HFFc6 (cell line): ENCODE results near the gene HIVEP1. TPM values are rescaled to one million over a fixed set of nuclear protein-coding genes. Genes with fewer than 3 reads are reported as not detected.

Experiments used
- DNase-seq: peaks from one replicate; pipeline ENCODE4 v3.0.0-alpha.2; 2018
- H3K27ac Mint-ChIP-seq: 2 replicates; pipeline ENCODE4 v1.8.0; 2020; ENCODE audit warnings: mild to moderate bottlenecking, mixed read lengths
- H3K27me3 Mint-ChIP-seq: 2 replicates; pipeline ENCODE4 v1.8.0; 2021; ENCODE audit warnings: mild to moderate bottlenecking, moderate library complexity, mixed read lengths; ENCODE audit not compliant: insufficient read depth
- H3K36me3 Mint-ChIP-seq: 2 replicates; pipeline ENCODE4 v1.8.0; 2021; ENCODE audit warnings: low read depth, mixed read lengths
- H3K4me1 Mint-ChIP-seq: 2 replicates; pipeline ENCODE4 v1.8.0; 2020; ENCODE audit warnings: low read depth, mixed read lengths
- H3K4me3 Mint-ChIP-seq: 2 replicates; pipeline ENCODE4 v1.8.0; 2020; ENCODE audit warnings: mild to moderate bottlenecking, moderate library complexity, mixed read lengths
- H3K9me3 Mint-ChIP-seq: 2 replicates; pipeline ENCODE4 v1.8.0; 2020; ENCODE audit warnings: mild to moderate bottlenecking, mixed read lengths
- CTCF ChIP-seq: fragments of 200-600 bp; sonication (generic); IDR thresholded peaks from 2 replicates; pipeline ENCODE4 v1.5.0; 2021; ENCODE audit warnings: antibody characterized with exemption, mild to moderate bottlenecking
- total RNA-seq, 6 experiments: library from RNA; stranded (reverse); fragmentation: NEBNext Ultra II Directional; extraction: Animal tissue kit (Norgen Biotek cat#: 25700); gene quantifications; 2 replicates in 1 of 6; 3 replicates in 5 of 6; pipeline ENCODE4 v1.2.3, GENCODE V29; 2021

The HIVEP1 gene
- total RNA-seq, 6 experiments from 2014 or later = 10.3 to 19.9 (median 11.8) TPM

GRCh38 chr6:12024699-12025434, 12.8 kb downstream of the HIVEP1 start:
- H3K4me3 Mint-ChIP-seq = peak overlapping the region; percentile 7; the same call in 1 of the 2 replicates
- H3K36me3 Mint-ChIP-seq = peaks cover 30% of the 10 kb centered on the region
- H3K27ac Mint-ChIP-seq = peak overlapping the region; percentile 67
- no peaks in the 10 kb centered on the region; the same call in 1 of the 2 replicates for H3K9me3 Mint-ChIP-seq
- H3K27me3 Mint-ChIP-seq = no peaks in the 10 kb centered on the region
- peaks cover 48% of the 10 kb centered on the region for H3K4me1 Mint-ChIP-seq
- peak; percentile 63 for DNase-seq
- no peak for TF ChIP-seq CTCF

GRCh38 chr6:12026120-12026519, 14.0 kb downstream of the HIVEP1 start:
- TF ChIP-seq CTCF = no peak
- no peak overlapping the region for H3K4me3 Mint-ChIP-seq
- H3K27me3 Mint-ChIP-seq = no peaks in the 10 kb centered on the region
- H3K9me3 Mint-ChIP-seq = peaks cover 10% of the 10 kb centered on the region; the same call in 1 of the 2 replicates
- H3K4me1 Mint-ChIP-seq = peaks cover 52% of the 10 kb centered on the region
- peaks cover 33% of the 10 kb centered on the region for H3K36me3 Mint-ChIP-seq
- DNase-seq = no peak
- no peak overlapping the region for H3K27ac Mint-ChIP-seq

GRCh38 chr6:12026833-12027232, 14.7 kb downstream of the HIVEP1 start:
- Mint-ChIP-seq H3K36me3 (peaks cover 29% of the 10 kb centered on the region), H3K27ac (no peak overlapping the region), H3K4me3 (no peak overlapping the region), H3K9me3 (peaks cover 10% of the 10 kb centered on the region; the same call in 1 of the 2 replicates), H3K27me3 (no peaks in the 10 kb centered on the region), H3K4me1 (peaks cover 50% of the 10 kb centered on the region)
- DNase-seq = no peak
- TF ChIP-seq CTCF = no peak

- Mint-ChIP-seq H3K4me1 (peaks cover 45% of the 10 kb centered on the region), H3K9me3 (peaks cover 10% of the 10 kb centered on the region; the same call in 1 of the 2 replicates), H3K4me3 (no peak overlapping the region), H3K27me3 (no peaks in the 10 kb centered on the region), H3K36me3 (peaks cover 29% of the 10 kb centered on the region), H3K27ac (no peak overlapping the region)
- no peak for TF ChIP-seq CTCF
- no peak for DNase-seq
Measured at GRCh38 chr6:12028213-12028612, 16.1 kb downstream of the HIVEP1 start.

GRCh38 chr6:12029979-12030737, 18.0 kb downstream of the HIVEP1 start:
- H3K4me1 Mint-ChIP-seq = peaks cover 52% of the 10 kb centered on the region
- H3K9me3 Mint-ChIP-seq = peaks cover 10% of the 10 kb centered on the region; the same call in 1 of the 2 replicates

More at GRCh38 chr6:12029979-12030737, 18.0 kb downstream of the HIVEP1 start:
- Mint-ChIP-seq H3K27me3 (no peaks in the 10 kb centered on the region), H3K36me3 (peaks cover 29% of the 10 kb centered on the region), H3K27ac (no peak overlapping the region), H3K4me3 (no peak overlapping the region)
- no peak for DNase-seq
- no peak for TF ChIP-seq CTCF
